GM12878 (cell line): ENCODE measurements around the gene FBLN1.

Experiments used
- BACH1 ChIP-seq: fragments of 450-650 bp; IDR thresholded peaks from 2 replicates; pipeline ENCODE4 v1.6.1; 2017; ENCODE audit warnings: mild to moderate bottlenecking, borderline replicate concordance
- BHLHE40 ChIP-seq, 2 experiments: fragments of 450-650 bp in 1 of 2; IDR thresholded peaks; 2 replicates each; pipeline ENCODE4 v1.6.1; 2011 to 2017; ENCODE audit warnings: low read depth in 2 of 2, borderline replicate concordance in 1 of 2, improper control_type of control experiment in 1 of 2, low read length in 1 of 2, mild to moderate bottlenecking in 1 of 2
- CTCF ChIP-seq, 3 experiments: IDR thresholded peaks in 2 of 3; conservative IDR thresholded peaks in 1 of 3; 2 replicates each; pipeline ENCODE4 v1.5.1; 2011; ENCODE audit warnings: low read depth in 3 of 3, low read length in 3 of 3, mild to moderate bottlenecking in 3 of 3, control low read depth in 2 of 3, moderate library complexity in 2 of 3, inconsistent platforms in 1 of 3, mixed read lengths in 1 of 3; ENCODE audit not compliant: control insufficient read depth in 2 of 3, insufficient read depth in 1 of 3; ENCODE audit errors: extremely low read depth in 1 of 3
- DPF2 ChIP-seq: fragments of 450-650 bp; IDR thresholded peaks from 2 replicates; pipeline ENCODE4 v1.6.1; 2017; ENCODE audit warnings: mild to moderate bottlenecking
- EGR1 ChIP-seq, 2 experiments: IDR thresholded peaks; 1 replicate in 1 of 2; 2 replicates in 1 of 2; pipeline ENCODE4 v1.6.1; 2011 to 2012; ENCODE audit warnings: low read depth in 2 of 2, low read length in 2 of 2, borderline replicate concordance in 1 of 2, mild to moderate bottlenecking in 1 of 2, moderate library complexity in 1 of 2
- EP300 ChIP-seq, 2 experiments: fragments of 150-350 bp in 1 of 2; IDR thresholded peaks; 2 replicates each; pipeline ENCODE4 v1.6.1; 2011 to 2012; ENCODE audit warnings: low read depth in 2 of 2, low read length in 2 of 2, borderline replicate concordance in 1 of 2, improper control_type of control experiment in 1 of 2, inconsistent platforms in 1 of 2; ENCODE audit not compliant: control insufficient read depth in 1 of 2
- EZH2 ChIP-seq: IDR thresholded peaks from 2 replicates; pipeline ENCODE4 v1.6.1; 2012; ENCODE audit warnings: low read depth, mild to moderate bottlenecking, control low read depth, inconsistent platforms, low read length, borderline replicate concordance; ENCODE audit not compliant: control insufficient read depth
- HCFC1 ChIP-seq: fragments of 150-350 bp; IDR thresholded peaks from 2 replicates; pipeline ENCODE4 v1.6.1; 2014; ENCODE audit warnings: low read length
- MEF2A ChIP-seq: IDR thresholded peaks from 2 replicates; pipeline ENCODE4 v1.6.1; 2011; ENCODE audit warnings: low read depth, mild to moderate bottlenecking, low read length, moderate library complexity; ENCODE audit not compliant: insufficient read depth
- POLR2AphosphoS5 ChIP-seq: IDR thresholded peaks from 2 replicates; pipeline ENCODE4 v1.6.1; 2011; ENCODE audit warnings: mild to moderate bottlenecking, low read length, inconsistent platforms
- RFX5 ChIP-seq: IDR thresholded peaks from 2 replicates; pipeline ENCODE4 v1.6.1; 2011; ENCODE audit warnings: low read depth, low read length, improper control_type of control experiment
- SREBF2 ChIP-seq: IDR thresholded peaks from 2 replicates; pipeline ENCODE4 v1.6.1; 2012; ENCODE audit warnings: mild to moderate bottlenecking, low read length
- ZNF622 ChIP-seq: fragments of 450-650 bp; IDR thresholded peaks from 2 replicates; pipeline ENCODE4 v1.6.1; 2017; ENCODE audit warnings: mild to moderate bottlenecking, inconsistent platforms
- TF ChIP-seq, protein P1 (sequence below): fragments of 450-650 bp; IDR thresholded peaks from 2 replicates; pipeline ENCODE4 v1.6.1; 2017; ENCODE audit warnings: mild to moderate bottlenecking, moderate library complexity

- TF ChIP-seq BHLHE40 (IDR thresholded peaks at IDR 0.05; ENCODE audit: borderline replicate concordance in 1 of 2, low read depth in 2 of 2, low read length in 1 of 2): no peak
- no peak for TF ChIP-seq CTCF (IDR thresholded peaks at IDR 0.05 in 2 of 3, conservative IDR thresholded peaks at IDR 0.05 in 1 of 3; ENCODE audit: control insufficient read depth in 2 of 3, extremely low read depth in 1 of 3, insufficient read depth in 1 of 3, low read depth in 3 of 3, low read length in 3 of 3)
- no peak for TF ChIP-seq HCFC1
- TF ChIP-seq EP300 (IDR thresholded peaks at IDR 0.05; ENCODE audit: borderline replicate concordance in 1 of 2, control insufficient read depth in 1 of 2, low read depth in 2 of 2, low read length in 2 of 2): no peak
- no peak for TF ChIP-seq ZNF622
- no peak for TF ChIP-seq EZH2
- TF ChIP-seq SREBF2: no peak
- TF ChIP-seq MEF2A: no peak
- TF ChIP-seq RFX5: no peak
- TF ChIP-seq, protein P1, sequence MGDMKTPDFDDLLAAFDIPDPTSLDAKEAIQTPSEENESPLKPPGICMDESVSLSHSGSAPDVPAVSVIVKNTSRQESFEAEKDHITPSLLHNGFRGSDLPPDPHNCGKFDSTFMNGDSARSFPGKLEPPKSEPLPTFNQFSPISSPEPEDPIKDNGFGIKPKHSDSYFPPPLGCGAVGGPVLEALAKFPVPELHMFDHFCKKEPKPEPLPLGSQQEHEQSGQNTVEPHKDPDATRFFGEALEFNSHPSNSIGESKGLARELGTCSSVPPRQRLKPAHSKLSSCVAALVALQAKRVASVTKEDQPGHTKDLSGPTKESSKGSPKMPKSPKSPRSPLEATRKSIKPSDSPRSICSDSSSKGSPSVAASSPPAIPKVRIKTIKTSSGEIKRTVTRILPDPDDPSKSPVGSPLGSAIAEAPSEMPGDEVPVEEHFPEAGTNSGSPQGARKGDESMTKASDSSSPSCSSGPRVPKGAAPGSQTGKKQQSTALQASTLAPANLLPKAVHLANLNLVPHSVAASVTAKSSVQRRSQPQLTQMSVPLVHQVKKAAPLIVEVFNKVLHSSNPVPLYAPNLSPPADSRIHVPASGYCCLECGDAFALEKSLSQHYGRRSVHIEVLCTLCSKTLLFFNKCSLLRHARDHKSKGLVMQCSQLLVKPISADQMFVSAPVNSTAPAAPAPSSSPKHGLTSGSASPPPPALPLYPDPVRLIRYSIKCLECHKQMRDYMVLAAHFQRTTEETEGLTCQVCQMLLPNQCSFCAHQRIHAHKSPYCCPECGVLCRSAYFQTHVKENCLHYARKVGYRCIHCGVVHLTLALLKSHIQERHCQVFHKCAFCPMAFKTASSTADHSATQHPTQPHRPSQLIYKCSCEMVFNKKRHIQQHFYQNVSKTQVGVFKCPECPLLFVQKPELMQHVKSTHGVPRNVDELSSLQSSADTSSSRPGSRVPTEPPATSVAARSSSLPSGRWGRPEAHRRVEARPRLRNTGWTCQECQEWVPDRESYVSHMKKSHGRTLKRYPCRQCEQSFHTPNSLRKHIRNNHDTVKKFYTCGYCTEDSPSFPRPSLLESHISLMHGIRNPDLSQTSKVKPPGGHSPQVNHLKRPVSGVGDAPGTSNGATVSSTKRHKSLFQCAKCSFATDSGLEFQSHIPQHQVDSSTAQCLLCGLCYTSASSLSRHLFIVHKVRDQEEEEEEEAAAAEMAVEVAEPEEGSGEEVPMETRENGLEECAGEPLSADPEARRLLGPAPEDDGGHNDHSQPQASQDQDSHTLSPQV: no peak
- TF ChIP-seq DPF2: no peak
- no peak for TF ChIP-seq EGR1 (IDR thresholded peaks at IDR 0.05; ENCODE audit: borderline replicate concordance in 1 of 2, low read depth in 2 of 2, low read length in 2 of 2)
- no peak for TF ChIP-seq BACH1
- no peak for TF ChIP-seq POLR2AphosphoS5
Measured at GRCh38 chr22:45585437-45585755, 82.7 kb downstream of the FBLN1 start.
